Activated naive CD8-positive, alpha-beta T cell treated with anti-CD3 and anti-CD28 coated beads, Interleukin-2, amount 10 ng/mL, durations not matched to agents 7 days and 5 days (primary cell): ENCODE measurements around the gene PPP5C. TPM values are rescaled to one million over a fixed set of nuclear protein-coding genes. Genes with fewer than 3 reads are reported as not detected.

Experiments used
- ATAC-seq: fragments of 150-1000 bp; cut with Tn5 transposase; one replicate; pipeline ENCODE4 v1.10.0; 2021; ENCODE audit warnings: low read depth, moderate library complexity
- POLR2A ChIA-PET: fragments of 350-600 bp; sonication (Branson Sonifier 250); formaldehyde crosslinking; loops from one replicate; lab custom pipeline; 2021; ENCODE audit warnings: antibody characterized with exemption; lab: Charles Lee
- DNase-seq: peaks from one replicate; pipeline ENCODE4 v3.0.0; 2021
- H3K27ac Mint-ChIP-seq: one replicate; pipeline ENCODE4 v1.8.0; 2022; ENCODE audit warnings: mild to moderate bottlenecking, mixed read lengths
- H3K27me3 Mint-ChIP-seq: one replicate; pipeline ENCODE4 v1.8.0; 2022; ENCODE audit warnings: mild to moderate bottlenecking, moderate library complexity, mixed read lengths
- H3K36me3 Mint-ChIP-seq: one replicate; pipeline ENCODE4 v1.8.0; 2021; ENCODE audit warnings: mild to moderate bottlenecking, mixed read lengths
- H3K4me1 Mint-ChIP-seq: one replicate; pipeline ENCODE4 v1.8.0; 2021; ENCODE audit warnings: mixed read lengths
- H3K4me3 Mint-ChIP-seq: one replicate; pipeline ENCODE4 v1.8.0; 2022; ENCODE audit warnings: mild to moderate bottlenecking, moderate library complexity, mixed read lengths
- H3K9me3 Mint-ChIP-seq: one replicate; pipeline ENCODE4 v1.8.0; 2021; ENCODE audit warnings: mixed read lengths
- total RNA-seq, 2 experiments: library from RNA; stranded (reverse); gene quantifications; one replicate each; pipeline ENCODE4 v1.2.3, GENCODE V29; 2021

Gene PPP5C
- total RNA-seq, 2 experiments from 2014 or later, result 76.1 to 87.4 TPM

- no peak overlapping the region for H3K4me3 Mint-ChIP-seq
- no peaks in the 10 kb centered on the region for H3K9me3 Mint-ChIP-seq
- no peaks in the 10 kb centered on the region for H3K36me3 Mint-ChIP-seq
- H3K4me1 Mint-ChIP-seq, result peaks cover 16% of the 10 kb centered on the region
- POLR2A ChIA-PET, result no interaction called here
- peaks cover 60% of the 10 kb centered on the region for H3K27me3 Mint-ChIP-seq
- ATAC-seq (no peak), DNase-seq (no peak)
- no peak overlapping the region for H3K27ac Mint-ChIP-seq
Observed at GRCh38 chr19:46402725-46403124, 55.8 kb downstream of the PPP5C start.

GRCh38 chr19:46404055-46404752, 57.3 kb downstream of the PPP5C start:
- H3K9me3 Mint-ChIP-seq, result no peaks in the 10 kb centered on the region
- H3K4me1 Mint-ChIP-seq, result peaks cover 22% of the 10 kb centered on the region
- H3K36me3 Mint-ChIP-seq, result no peaks in the 10 kb centered on the region
- DNase-seq (no peak), ATAC-seq (peak; percentile 31)
- POLR2A ChIA-PET, result interaction anchor here (0.6 kb wide), 1 partner anchor 104 kb away, joined by 3 read pairs; no protein-coding TSS in a partner anchor
- peak overlapping the region; percentile 72 for H3K4me3 Mint-ChIP-seq
- H3K27ac Mint-ChIP-seq, result no peak overlapping the region
- H3K27me3 Mint-ChIP-seq, result peaks cover 66% of the 10 kb centered on the region

- POLR2A ChIA-PET, result interaction anchor here (0.6 kb wide), 1 partner anchor 19 kb away, joined by 3 read pairs; no protein-coding TSS in a partner anchor
- ATAC-seq (peak; percentile 32), DNase-seq (no peak)
- Mint-ChIP-seq H3K9me3 (no peaks in the 10 kb centered on the region), H3K27me3 (peaks cover 69% of the 10 kb centered on the region), H3K4me3 (peak overlapping the region; percentile 72), H3K27ac (no peak overlapping the region), H3K36me3 (no peaks in the 10 kb centered on the region), H3K4me1 (peaks cover 22% of the 10 kb centered on the region)
Observed at GRCh38 chr19:46404753-46405468, 58.0 kb downstream of the PPP5C start.

- Mint-ChIP-seq H3K27me3 (peaks cover 83% of the 10 kb centered on the region), H3K27ac (no peak overlapping the region), H3K4me3 (no peak overlapping the region), H3K36me3 (no peaks in the 10 kb centered on the region), H3K4me1 (peaks cover 22% of the 10 kb centered on the region), H3K9me3 (no peaks in the 10 kb centered on the region)
- POLR2A ChIA-PET, result no interaction called here
- DNase-seq (no peak), ATAC-seq (no peak)
Observed at GRCh38 chr19:46406976-46407375, 60.1 kb downstream of the PPP5C start.

GRCh38 chr19:46407856-46408663, 61.2 kb downstream of the PPP5C start:
- H3K27ac Mint-ChIP-seq, result no peak overlapping the region
- H3K4me1 Mint-ChIP-seq, result peaks cover 20% of the 10 kb centered on the region
- H3K4me3 Mint-ChIP-seq, result peak overlapping the region; percentile 2
- DNase-seq (no peak), ATAC-seq (no peak)
- no peaks in the 10 kb centered on the region for H3K36me3 Mint-ChIP-seq
- no peaks in the 10 kb centered on the region for H3K9me3 Mint-ChIP-seq
- POLR2A ChIA-PET, result no interaction called here
- H3K27me3 Mint-ChIP-seq, result peaks cover 87% of the 10 kb centered on the region

GRCh38 chr19:46408664-46409039, 61.8 kb downstream of the PPP5C start:
- Mint-ChIP-seq H3K4me1 (peaks cover 19% of the 10 kb centered on the region), H3K27me3 (peaks cover 83% of the 10 kb centered on the region), H3K4me3 (peak overlapping the region; percentile 61), H3K9me3 (no peaks in the 10 kb centered on the region), H3K27ac (no peak overlapping the region), H3K36me3 (no peaks in the 10 kb centered on the region)
- DNase-seq (no peak), ATAC-seq (no peak)
- POLR2A ChIA-PET, result no interaction called here

GRCh38 chr19:46409191-46409590, 62.3 kb downstream of the PPP5C start:
- DNase-seq (no peak), ATAC-seq (no peak)
- POLR2A ChIA-PET, result no interaction called here
- no peaks in the 10 kb centered on the region for H3K36me3 Mint-ChIP-seq
- peaks cover 82% of the 10 kb centered on the region for H3K27me3 Mint-ChIP-seq
- no peaks in the 10 kb centered on the region for H3K9me3 Mint-ChIP-seq
- H3K4me3 Mint-ChIP-seq, result no peak overlapping the region
- peaks cover 15% of the 10 kb centered on the region for H3K4me1 Mint-ChIP-seq
- no peak overlapping the region for H3K27ac Mint-ChIP-seq

- no peak for ATAC-seq
- Mint-ChIP-seq H3K9me3 (no peaks in the 10 kb centered on the region), H3K4me1 (peaks cover 10% of the 10 kb centered on the region), H3K4me3 (no peak overlapping the region), H3K27ac (no peak overlapping the region), H3K36me3 (no peaks in the 10 kb centered on the region), H3K27me3 (peaks cover 83% of the 10 kb centered on the region)
- DNase-seq, result no peak
- POLR2A ChIA-PET, result no interaction called here
Observed at GRCh38 chr19:46410205-46411087, 63.6 kb downstream of the PPP5C start.

- Mint-ChIP-seq H3K4me1 (peaks cover 10% of the 10 kb centered on the region), H3K27ac (no peak overlapping the region), H3K36me3 (no peaks in the 10 kb centered on the region), H3K27me3 (peaks cover 83% of the 10 kb centered on the region), H3K4me3 (no peak overlapping the region), H3K9me3 (no peaks in the 10 kb centered on the region)
- POLR2A ChIA-PET, result no interaction called here
- DNase-seq (no peak), ATAC-seq (no peak)
Observed at GRCh38 chr19:46411088-46411924, 64.4 kb downstream of the PPP5C start.

GRCh38 chr19:46411925-46412649, 65.2 kb downstream of the PPP5C start:
- ATAC-seq, result no peak
- H3K9me3 Mint-ChIP-seq, result no peaks in the 10 kb centered on the region
- DNase-seq, result no peak
- no peaks in the 10 kb centered on the region for H3K36me3 Mint-ChIP-seq
- peaks cover 9% of the 10 kb centered on the region for H3K4me1 Mint-ChIP-seq
- no peak overlapping the region for H3K4me3 Mint-ChIP-seq
- POLR2A ChIA-PET, result no interaction called here
- H3K27ac Mint-ChIP-seq, result no peak overlapping the region
- H3K27me3 Mint-ChIP-seq, result peaks cover 83% of the 10 kb centered on the region

GRCh38 chr19:46412650-46413261, 65.9 kb downstream of the PPP5C start:
- peaks cover 83% of the 10 kb centered on the region for H3K27me3 Mint-ChIP-seq
- no peak overlapping the region for H3K27ac Mint-ChIP-seq
- POLR2A ChIA-PET, result no interaction called here
- H3K4me1 Mint-ChIP-seq, result peaks cover 9% of the 10 kb centered on the region
- no peaks in the 10 kb centered on the region for H3K36me3 Mint-ChIP-seq
- ATAC-seq (no peak), DNase-seq (no peak)
- H3K4me3 Mint-ChIP-seq, result no peak overlapping the region
- H3K9me3 Mint-ChIP-seq, result no peaks in the 10 kb centered on the region
